Stimulated activated CD4-positive, alpha-beta T cell treated with anti-CD3 and anti-CD28 coated beads, TNF-alpha, amount 100 ng/mL, for 24 hours (primary cell): ENCODE measurements around the gene MEX3D.
A peak's percentile ranks its signal among the peaks of the same experiment; 100 is the strongest.

Experiments used
- DNase-seq, 3 experiments: peaks; one replicate each; pipeline ENCODE4 v3.0.0-alpha.2; 2020; ENCODE audit warnings: low read depth in 3 of 3

Gene MEX3D

DNA sequence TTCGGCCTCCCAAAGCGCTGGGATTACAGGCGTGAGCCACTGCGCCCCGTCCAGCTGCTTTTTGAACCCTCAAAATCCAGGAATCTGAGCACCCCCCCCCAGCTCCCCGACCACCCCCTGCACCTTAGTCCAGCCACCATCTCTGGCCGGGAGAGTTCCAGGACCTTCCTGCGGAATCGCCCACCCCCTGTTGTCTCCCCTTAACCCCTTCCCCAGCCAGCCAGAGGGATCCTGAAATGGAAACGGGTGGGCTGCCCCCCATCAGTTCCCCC lies 25.3 kb upstream of the MEX3D start:
- no peak for DNase-seq

DNA sequence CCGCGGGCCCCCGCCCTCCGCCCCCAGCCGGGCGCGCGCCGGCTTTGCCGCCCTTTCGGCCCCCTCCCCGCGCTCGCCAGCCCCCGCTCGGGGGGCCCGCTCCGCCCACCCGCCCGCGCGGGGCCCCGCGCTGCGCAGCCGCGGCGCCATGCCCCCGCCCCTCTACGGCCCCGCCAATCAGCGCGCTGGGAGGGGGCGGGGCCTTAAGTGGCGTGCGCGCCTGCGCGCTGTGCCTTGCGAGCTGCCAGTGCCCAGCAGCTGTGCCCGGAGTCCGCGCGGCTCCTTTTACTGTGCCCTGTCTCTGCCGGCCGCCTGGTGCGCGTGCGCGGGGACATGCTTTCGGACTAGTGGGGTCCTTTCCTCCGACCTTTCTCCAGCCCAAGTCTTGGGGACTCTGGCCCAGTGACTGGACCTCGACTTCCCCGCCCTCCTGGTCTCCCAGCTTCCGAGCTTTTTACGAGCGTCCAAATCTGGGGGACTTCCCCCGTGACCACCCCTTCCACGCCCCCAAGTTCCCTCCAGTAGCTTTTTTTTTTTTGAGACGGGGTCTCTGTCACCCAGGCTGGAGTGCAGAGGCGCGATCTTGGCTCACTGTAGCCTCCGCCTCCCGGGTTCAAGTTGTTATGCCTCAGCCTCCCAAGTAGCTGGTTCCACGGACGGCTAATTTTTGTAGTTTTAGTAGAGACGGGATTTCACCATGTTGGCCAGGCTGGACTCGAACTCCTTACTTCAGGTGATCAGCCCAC lies 24.8 kb upstream of the MEX3D start, which contains the start of gene MBD3:
TSS of gene MBD3 (minus strand) at position 111 of the 746 bp plus-strand sequence. CDS start 234 bp downstream, outside the sequence.
- peak; percentile 68 to 87 (median 75) for DNase-seq

DNA sequence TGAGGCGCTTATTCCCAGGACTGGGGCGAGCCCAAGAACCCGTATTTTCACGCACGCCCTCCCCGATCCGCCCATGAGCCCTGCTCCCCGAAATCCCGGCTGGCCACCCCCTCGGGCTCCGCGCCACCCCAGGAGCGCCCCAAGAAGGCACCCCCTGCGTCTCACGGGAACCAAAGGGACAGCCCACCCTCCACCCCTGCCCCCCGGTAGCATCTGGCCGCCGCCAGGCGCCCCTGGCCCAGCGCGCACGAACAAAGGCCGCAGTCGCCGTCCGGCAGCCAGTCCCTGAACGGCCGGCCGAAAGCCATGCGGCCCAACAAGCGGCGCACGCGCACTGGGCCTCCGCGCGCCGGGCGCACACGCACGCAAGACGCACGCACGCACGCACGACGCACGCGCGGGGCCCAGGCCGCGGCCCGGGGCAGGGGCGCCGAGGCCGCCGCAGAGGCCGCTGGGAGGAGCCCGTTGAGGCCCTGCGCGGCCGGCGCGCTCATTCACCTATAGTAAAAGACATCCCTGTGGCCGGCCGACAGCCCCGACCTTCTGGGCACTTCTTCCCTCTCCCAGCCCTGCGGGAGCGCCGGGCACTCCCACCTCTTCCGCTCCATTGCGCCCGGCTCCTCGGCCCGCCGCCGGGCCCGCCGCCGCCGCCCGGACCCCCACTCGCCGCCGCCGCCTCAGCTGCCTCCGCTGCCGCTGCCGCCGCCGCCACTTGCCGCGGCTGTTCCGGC lies 24.1 kb upstream of the MEX3D start:
- DNase-seq: peak; percentile 65 to 80 (median 73)

DNA sequence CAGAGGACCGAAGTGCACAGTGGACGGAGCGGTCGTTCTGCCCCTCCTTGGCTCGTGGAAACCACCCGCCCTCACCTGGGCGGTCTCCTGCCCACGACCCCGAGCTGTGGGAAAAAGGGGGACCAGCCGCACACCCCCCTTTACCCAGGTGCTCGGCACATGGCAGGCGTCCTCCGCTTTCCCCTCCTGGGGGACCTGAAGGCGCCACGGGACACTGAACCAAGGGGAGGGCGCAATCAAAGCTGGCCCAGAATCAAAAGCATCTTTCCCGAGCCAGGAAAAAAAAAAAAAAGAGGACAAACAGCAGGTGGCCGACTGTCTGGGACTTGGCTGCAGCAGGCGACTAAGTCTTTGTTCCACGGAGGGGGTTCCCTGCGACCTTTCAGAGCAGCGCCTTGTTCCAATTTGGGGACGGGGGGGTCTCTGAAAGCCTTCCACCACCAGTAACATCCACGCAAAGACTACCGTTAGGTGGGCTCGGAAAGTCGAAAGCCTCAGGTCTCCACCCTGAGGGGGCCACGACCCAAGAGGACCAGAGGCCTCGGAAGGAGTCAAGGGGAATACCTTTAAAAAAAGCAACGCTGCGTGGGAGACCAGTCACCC lies 23.4 kb upstream of the MEX3D start:
- no peak for DNase-seq

DNA sequence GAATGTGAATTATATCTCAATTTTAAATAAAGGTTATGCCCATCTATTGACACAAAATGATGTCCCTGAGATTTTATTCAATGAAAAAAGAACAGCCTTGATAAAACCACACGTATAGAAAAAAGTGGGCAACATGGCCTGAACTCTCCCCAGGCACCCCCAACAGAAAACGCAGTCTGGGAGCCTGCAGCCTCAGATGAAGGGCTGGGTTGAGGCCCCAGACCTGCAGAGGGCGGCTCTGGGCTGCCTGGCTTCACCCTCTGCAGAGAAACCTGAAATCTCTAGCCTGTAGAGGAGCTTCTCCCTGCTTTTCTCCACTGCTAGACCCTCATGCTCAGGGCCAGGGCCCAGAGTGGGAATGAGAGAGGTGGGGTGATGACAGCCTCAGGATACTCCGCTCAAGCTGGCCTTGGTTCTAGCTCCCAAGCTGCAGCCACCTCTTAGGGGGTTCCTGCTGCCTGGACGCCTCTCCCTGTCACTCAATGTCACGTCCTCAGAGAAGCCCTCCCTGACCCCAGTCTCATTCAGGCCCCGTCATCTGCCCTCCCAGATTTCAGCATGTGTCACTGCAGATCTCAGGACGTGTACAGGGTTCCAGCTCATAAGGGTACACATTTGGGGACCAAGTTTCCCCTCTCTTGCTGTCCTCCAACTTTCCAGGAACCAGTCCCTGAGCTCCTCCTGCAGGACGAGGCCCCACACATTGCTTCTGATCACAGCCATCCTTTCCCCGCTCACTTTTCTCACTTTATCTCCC lies 22.7 kb upstream of the MEX3D start:
- peak in 1 of 3 experiments; percentile 35 for DNase-seq

DNA sequence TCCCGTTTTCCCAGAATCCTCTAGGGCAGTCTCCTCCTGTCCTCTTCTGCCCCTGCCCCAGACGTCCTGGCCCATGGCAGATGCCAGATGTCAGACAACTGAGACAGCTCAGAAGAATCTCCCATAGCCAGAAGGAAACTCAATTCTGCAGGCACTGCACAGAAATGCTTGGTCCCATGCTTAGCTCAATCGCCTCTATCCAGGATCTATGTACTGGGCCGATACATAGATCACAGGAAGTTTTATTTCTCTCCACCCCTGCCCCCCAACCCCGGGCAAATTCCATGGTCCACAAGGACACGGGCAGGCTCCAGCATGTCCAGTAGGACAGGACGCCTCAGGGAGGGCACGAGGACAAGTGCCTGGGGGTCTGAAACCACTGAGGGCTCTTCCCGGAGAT lies 19.7 kb upstream of the MEX3D start:
- no peak for DNase-seq

DNA sequence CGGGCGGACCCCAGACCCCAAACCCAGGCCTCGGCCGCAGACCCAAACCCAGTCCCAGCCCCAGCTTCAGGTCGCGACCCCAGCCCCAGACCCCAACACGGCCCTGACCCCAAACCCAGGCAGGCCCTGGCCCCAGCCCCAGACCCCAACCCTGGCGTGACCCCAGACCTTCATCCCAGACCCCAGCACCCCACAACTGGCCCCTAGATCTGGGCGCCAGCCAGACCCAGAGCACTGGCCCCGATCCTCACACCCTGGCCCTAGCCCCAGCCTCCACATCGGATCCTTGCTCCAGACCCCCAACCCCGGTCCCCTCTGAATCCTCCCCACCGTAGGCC lies 17.1 kb upstream of the MEX3D start:
- no peak for DNase-seq

DNA sequence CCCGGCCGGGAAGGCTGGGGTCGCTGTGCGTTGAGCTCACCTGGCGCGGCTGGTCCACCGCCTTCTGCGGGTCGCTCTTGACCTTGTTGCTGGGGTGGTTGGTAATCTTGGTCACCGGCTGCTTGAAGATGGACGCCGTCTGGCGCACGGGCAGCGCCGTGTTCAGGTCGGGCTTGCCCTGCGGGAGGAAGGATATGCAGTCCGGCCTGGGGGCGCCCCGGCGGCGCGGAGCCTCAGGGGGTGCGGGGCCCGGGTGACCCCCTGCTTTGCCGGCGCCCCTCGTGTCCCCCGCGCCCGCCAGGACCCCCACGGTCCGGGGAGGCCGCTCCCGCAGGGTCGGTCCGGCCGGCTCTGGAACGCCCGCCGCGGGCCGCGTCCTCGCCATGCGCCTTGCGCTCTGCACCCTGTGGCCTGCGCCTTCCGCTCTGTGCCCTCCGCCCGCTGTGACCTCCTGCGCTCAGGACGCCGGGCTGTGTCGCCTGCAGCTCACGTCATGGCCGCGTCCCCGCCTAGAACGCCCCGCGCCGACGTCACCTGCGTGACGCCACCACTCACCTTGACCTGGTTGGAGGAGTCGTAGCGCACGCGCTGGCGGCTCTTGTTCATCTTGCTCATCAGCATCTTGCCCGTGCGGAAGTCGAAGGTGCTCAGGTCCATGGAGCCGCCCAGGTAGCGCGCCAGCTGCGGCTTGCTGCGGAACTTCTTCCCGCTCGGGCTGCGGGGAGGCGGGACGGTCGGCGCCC lies 16.5 kb upstream of the MEX3D start:
- DNase-seq: no peak

DNA sequence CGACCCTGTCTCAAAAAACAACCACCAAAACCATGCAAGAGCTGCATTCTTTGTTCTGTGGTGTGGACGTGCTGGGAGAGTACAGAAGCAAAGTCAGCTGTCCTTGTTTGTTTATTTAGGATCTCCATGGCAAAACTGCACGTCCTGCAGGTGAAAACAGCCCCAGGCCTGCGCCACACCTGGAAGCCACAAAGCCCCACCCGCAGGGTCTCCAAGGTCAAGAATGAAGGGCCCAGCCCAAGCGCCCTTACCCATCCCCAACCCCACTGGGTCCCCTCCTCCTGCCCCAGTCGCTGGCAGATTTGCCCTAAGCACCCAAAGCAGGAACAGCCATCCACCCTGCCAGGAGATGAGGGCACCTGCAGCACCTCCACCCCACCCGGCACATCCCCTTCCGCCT lies 14.1 kb upstream of the MEX3D start:
- DNase-seq: no peak

DNA sequence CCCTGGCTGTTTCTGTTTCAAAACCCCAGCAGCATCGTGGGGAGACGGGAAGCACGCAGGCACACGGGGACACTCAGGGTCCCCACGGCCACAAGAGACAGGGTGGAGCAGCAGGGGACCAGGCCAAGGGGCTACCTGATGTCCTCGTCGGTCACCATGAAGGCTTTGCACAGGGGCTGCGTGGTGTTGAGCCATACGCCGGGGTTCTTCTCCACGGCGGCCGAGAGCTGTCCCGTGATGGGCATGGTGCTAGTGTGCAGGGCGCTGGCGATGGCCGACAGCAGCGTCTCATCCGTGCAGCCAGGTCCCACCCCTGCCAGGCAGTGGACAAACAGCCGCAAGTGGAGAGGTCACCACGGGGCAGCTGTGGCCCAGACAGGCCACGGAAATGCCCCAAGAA lies 12.8 kb upstream of the MEX3D start:
- no peak for DNase-seq

DNA sequence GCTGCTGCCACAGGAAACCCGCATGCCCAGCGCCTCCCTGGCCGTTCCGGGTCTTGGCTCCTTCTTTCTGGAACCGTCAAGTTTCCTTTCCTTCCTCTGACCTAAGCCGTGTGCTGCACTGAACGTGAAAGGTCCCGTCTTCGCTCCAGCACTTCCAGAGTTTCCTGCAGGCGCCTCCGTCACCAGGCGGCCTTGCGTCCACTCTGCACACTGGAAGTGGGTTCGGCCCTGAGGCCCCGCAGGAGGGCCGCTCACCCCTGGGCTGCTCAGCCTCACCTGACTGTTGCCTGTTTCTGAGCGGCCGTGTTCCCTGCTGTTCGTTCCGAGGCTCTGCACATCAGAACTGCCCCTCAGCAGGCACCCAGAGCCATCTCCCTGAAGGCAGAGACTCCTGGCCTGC lies 12.3 kb upstream of the MEX3D start:
- DNase-seq: no peak

DNA sequence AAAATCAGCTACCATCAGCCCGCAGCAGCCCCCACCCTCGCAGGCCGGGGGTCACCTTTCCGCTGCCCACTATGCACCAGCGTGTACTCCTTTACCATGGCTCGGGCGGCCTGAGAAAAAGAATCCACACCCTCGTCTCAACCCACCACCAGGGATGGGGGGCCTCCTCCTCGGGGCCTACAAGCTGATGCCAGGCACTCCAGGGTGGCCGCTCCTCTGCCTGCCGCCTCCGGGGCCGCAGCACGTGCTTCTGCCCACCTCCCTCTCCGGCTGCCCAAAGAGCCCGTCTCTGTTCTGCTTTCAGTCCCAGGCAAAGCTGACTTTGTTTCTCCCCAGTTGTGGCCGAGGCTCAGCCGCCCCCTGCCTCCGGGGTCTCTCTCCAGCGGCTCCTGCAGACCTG lies 11.1 kb upstream of the MEX3D start:
- no peak for DNase-seq

DNA sequence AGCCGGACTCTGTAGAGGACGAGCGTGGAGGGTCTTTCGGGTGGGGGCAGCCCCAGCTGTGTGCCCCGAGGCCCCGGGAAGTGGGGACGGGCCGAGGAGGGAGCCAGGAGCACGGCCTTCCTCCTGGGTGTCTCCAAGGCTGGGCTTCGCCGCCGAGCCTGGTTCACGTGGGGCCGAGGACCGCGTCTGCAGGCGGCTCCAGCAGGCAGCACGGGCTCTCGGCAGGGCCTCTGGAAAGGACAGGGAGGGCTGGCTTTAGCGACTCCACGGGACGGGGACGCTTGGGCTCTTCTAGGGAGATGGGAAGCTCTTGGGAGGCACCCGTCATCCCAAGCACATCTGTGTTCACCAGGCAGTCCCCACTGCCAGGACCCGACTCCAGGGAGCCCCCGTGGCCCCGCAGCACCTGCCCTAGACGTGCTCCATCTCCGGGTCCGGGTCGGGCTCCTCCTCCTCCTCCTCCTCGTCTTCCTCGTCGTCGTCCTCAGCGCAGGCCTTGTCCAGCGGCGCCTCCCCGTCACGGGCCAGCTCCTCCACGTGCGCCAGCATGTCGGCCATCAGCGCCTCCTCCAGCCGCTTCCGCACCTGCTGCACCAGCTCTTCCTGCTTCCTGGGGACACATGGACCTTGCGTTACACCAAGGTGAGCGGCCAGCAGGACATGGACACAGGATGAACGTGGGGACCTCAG lies 9.9 kb upstream of the MEX3D start:
- DNase-seq: no peak

DNA sequence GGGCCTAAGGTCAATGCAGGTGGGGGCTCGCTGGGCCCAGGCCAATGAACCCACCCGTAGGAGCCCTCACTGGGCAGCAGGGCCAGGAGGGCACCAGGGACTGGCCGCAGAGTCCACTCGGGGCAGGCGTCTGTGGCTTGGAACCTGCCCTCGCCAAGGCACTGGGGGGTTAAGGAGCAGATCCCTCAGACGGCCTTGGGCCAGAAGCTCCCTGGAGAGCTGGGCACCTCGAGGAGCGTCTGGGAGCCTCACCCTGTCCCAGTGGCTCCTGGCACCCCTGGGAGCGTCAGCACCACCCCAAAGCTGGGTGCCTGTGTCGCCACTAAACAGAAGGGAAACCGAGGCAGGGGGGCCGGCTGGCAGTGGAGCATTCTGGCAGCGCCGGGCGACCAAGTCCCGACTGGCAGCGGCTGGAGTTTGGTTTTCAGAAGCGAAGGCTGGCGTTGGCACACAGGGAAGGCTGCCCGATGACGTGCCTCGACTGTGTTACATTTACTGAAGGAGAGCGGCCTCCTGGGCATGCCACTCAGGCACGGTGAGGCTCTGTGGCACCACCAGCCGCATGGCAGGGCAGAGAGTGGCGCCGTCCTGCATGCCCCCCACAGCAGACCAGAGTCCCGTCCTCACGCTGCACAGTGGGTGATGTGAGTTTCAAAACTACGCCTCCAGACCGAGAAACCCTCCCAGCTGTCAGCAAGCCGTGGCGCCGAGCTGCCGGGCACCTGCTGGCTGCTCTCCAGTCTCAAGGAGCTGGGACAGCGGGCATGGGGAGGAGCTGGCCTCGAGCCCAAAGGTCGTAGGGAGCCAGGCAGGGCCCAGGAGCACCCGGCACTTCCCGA lies 9.2 kb upstream of the MEX3D start:
- no peak for DNase-seq

DNA sequence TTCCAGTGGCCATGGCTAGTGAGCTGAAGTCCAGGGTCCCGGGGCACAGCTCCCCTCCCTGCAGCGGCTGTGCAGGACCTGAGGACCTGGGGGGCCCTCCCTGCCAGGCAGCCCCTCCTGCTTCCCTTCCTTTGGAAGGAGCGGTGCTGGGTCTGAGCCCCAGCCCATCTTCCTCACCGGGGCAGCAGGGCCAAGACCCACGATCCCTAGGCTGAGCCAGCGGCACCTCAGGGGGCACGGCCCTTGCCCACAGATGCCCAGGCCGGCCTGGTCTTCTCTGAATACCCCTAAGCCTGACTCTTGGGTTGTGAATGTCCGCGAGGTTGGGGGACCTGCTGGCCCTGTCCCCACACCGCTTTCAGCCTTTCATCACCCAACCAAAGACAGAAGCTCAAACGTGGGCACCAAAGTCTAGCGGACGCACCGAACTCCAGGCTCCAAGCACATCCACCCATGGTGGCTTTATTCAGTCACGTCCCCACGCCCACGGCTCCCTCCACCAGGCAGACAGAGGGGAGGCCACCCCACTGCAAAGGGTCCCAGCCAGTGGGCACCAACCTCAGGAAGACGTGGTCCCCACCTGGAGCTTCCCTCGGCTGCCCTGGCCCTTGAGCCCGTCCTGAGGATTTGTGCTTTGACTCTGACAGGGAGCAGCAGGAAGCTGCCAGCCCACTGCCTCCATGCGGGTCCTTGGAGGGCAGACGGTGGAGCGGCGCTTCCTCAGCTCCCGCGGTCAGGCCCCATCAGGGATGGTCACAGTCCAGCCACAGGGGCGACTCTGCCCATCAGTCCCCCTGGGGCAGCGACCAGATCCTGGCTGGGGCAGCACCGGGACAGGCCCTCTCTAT lies 8.3 kb upstream of the MEX3D start:
- DNase-seq: no peak

DNA sequence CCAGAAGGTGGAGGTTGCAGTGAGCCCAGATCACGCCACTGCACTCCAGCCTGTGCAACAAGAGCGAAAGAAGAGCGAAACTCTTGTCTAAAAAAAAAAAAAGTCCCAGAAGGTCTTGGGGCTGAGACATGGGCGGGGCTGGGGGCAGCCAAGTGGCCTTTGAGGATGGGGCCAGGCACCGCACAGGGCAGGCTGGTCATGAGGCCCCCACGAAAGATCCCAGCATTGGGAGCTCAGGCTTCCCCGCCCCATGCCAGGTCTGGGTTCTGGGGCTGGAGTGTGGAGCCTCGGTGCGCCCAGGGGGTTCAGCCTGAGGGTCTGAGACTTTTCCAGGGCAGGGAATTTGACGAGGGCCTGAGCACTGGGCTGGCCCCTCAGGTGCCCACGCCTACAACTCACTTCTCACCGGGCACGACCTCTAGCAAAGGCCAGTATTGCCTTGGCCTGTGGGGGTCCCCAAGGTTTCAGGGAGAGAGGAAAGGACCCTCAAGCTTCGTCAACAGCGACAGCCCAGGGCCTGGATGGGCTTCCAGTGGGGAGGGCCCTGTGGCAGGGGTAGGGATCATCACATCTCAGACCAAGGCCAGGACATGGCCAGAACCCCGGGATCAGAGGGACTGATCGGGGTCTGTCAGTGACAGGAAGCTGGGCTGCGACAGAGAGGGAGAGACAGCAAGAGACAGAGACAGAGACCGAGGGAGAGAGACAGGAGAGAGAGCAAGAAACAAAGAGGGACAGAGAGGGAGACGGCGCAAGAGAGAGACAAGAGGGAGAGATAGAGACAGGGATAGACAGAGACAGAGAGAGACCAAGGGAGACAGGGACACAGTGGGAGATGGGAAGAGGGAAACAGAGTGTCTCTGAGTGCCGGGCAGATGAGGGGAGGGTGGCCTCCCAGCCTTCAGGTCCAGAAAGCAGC lies 7.5 kb upstream of the MEX3D start:
- DNase-seq: no peak

DNA sequence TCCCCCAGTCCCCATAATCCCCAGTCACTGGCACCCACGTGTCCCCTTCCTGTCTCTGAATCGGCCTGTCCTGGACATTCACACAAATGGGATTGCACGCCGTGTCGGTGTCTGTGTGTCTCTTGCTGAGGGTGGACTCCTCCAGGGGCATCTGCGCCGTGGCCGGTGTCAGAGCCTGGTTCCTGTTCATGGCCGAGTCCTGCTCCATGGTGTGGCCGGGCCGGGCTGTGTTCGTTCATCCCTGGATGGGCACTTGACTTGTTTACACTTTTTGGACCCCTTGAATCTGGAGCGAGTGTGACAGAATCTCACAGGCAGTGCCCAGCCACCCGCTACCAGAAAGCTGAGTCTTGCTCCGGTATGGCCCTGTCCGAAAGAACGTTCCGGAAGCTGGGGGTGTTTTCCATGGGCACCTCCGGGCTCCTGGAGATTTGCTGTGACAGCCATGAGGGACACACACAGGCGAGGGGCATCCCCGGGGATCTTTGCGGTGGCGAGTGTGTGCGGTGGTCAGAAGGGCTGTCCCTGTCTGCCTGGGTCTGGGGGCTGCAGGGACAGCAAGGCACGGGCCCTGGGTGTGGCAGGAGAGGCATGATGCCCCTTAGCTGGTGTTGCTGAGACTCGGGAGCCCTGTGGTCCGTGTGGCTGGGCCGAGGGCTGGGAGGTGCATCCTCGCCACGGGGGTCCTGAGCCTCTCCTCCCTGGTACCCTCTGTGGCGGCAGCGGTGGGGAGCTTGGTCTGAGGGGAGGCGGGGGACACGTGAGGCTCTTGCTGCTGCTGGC lies 6.4 kb upstream of the MEX3D start:
- DNase-seq: no peak

DNA sequence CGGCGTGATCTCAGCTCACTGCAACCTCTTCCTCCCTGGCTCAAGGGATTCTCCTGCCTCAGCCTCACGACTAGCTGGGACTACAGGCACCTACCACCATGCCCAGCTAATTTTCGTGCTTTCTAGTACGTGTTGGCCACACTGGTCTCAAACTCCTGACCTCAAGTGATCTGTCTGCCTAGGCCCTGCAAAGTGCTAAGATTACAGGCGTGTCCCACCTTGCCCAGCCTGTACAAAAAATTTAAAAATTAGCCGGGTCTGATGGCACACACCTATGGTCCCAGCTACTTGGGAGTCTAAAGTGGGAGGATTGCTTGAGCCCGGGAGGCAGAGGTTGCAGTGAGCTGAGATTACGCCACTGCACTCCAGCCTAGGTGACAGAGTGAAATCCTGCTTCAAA lies 4.7 kb upstream of the MEX3D start:
- no peak for DNase-seq
